IMR-90 (cell line): ENCODE data around the gene SPNS1. TPM values are rescaled to one million over a fixed set of nuclear protein-coding genes. Genes with fewer than 3 reads are reported as not detected.

Experiments used
- ATAC-seq: fragments of 200-7000 bp; cut with Tn5 transposase; 2 replicates; pipeline ENCODE4 v1.9.1; 2020; ENCODE audit warnings: low read depth, mild to moderate bottlenecking, moderate library complexity
- BruUV-seq: library from RNA; stranded (reverse); fragments of 400-500 nt; replicated peaks from 2 replicates; lab custom pipeline; 2021; lab: Mats Ljungman, UMichigan
- CTCF ChIA-PET: fragments of 300-600 bp; formaldehyde crosslinking; extraction: SDS; loops from one replicate; lab custom pipeline; 2021; ENCODE audit warnings: antibody characterized with exemption; lab: Yijun Ruan, JAX
- POLR2A ChIA-PET: fragments of 300-600 bp; sonication (Branson Sonifier 250); formaldehyde crosslinking; loops from one replicate; lab custom pipeline; 2022; ENCODE audit warnings: antibody characterized with exemption; ENCODE audit not compliant: unreplicated experiment; lab: Charles Lee
- DNase-seq: peaks from one replicate; pipeline ENCODE4 v3.0.0; 2013
- H2AFZ ChIP-seq: replicated peaks from 2 replicates; pipeline ENCODE3; 2013; ENCODE audit warnings: low read length, mild to moderate bottlenecking; ENCODE audit not compliant: poor library complexity
- H2AK5ac ChIP-seq: 2 replicates; pipeline ENCODE4 v1.6.1; 2013; ENCODE audit warnings: low read depth, low read length, inconsistent platforms
- H2AK9ac ChIP-seq: replicated peaks from 2 replicates; pipeline ENCODE3; 2013; ENCODE audit warnings: mild to moderate bottlenecking, low read depth, low read length, moderate library complexity; ENCODE audit not compliant: poor library complexity
- H2BK120ac ChIP-seq: 2 replicates; pipeline ENCODE4 v1.6.1; 2013; ENCODE audit warnings: low read depth, low read length, inconsistent platforms
- H2BK15ac ChIP-seq: 3 replicates; pipeline ENCODE4 v1.6.1; 2013; ENCODE audit warnings: low read depth, low read length, inconsistent platforms
- H2BK20ac ChIP-seq: 2 replicates; pipeline ENCODE4 v1.6.1; 2013; ENCODE audit warnings: low read depth, mild to moderate bottlenecking, inconsistent platforms, low read length, moderate library complexity
- H2BK5ac ChIP-seq: 2 replicates; pipeline ENCODE4 v1.6.1; 2013; ENCODE audit warnings: mild to moderate bottlenecking, low read depth, low read length, inconsistent platforms; ENCODE audit not compliant: poor library complexity, severe bottlenecking
- H3K14ac ChIP-seq: replicated peaks from 2 replicates; pipeline ENCODE4 v1.6.1; 2013; ENCODE audit warnings: low read depth, low read length, inconsistent platforms
- H3K18ac ChIP-seq: 2 replicates; pipeline ENCODE4 v1.6.1; 2013; ENCODE audit warnings: low read depth, low read length, control low read depth
- H3K23ac ChIP-seq: 2 replicates; pipeline ENCODE4 v1.6.1; 2013; ENCODE audit warnings: low read depth, low read length, inconsistent platforms
- H3K27ac ChIP-seq: 2 replicates; pipeline ENCODE4 v1.5.1; 2013; ENCODE audit warnings: mild to moderate bottlenecking, control low read depth, low read length; ENCODE audit not compliant: insufficient read depth
- H3K27me3 ChIP-seq: 2 replicates; pipeline ENCODE4 v1.6.1; 2013; ENCODE audit warnings: low read length; ENCODE audit not compliant: control insufficient read depth, insufficient read depth
- H3K36me3 ChIP-seq: 2 replicates; pipeline ENCODE4 v1.6.1; 2013; ENCODE audit warnings: low read length, mixed read lengths; ENCODE audit not compliant: control insufficient read depth, insufficient read depth
- H3K4ac ChIP-seq: 2 replicates; pipeline ENCODE4 v1.6.1; 2013; ENCODE audit warnings: low read depth, low read length, inconsistent platforms
- H3K4me1 ChIP-seq: 2 replicates; pipeline ENCODE4 v1.6.1; 2013; ENCODE audit warnings: low read length, mixed read lengths; ENCODE audit not compliant: control insufficient read depth, insufficient read depth
- H3K4me2 ChIP-seq: 2 replicates; pipeline ENCODE4 v1.6.1; 2013; ENCODE audit warnings: low read depth, mild to moderate bottlenecking, control low read depth, low read length, moderate library complexity
- H3K4me3 ChIP-seq: 2 replicates; pipeline ENCODE4 v1.5.1; 2013; ENCODE audit warnings: low read depth, mild to moderate bottlenecking, control low read depth, low read length, moderate library complexity; ENCODE audit not compliant: insufficient read depth
- H3K56ac ChIP-seq: 2 replicates; pipeline ENCODE4 v1.6.1; 2013; ENCODE audit warnings: low read length, inconsistent platforms; ENCODE audit not compliant: insufficient read depth; ENCODE audit errors: extremely low read depth
- H3K79me1 ChIP-seq, 2 experiments: 2 replicates each; pipeline ENCODE4 v1.6.1; 2013; ENCODE audit warnings: low read length in 2 of 2, inconsistent platforms in 1 of 2, low read depth in 1 of 2
- H3K9ac ChIP-seq: 2 replicates; pipeline ENCODE4 v1.6.1; 2013; ENCODE audit warnings: low read depth, low read length, control low read depth
- H3K9me1 ChIP-seq: 2 replicates; pipeline ENCODE4 v1.6.1; 2013; ENCODE audit warnings: low read length, inconsistent platforms; ENCODE audit not compliant: insufficient read depth
- H3K9me3 ChIP-seq: 2 replicates; pipeline ENCODE4 v1.6.1; 2013; ENCODE audit warnings: low read length; ENCODE audit not compliant: control insufficient read depth, insufficient read depth
- H4K20me1 ChIP-seq: 2 replicates; pipeline ENCODE4 v1.6.1; 2013; ENCODE audit warnings: low read length, inconsistent platforms; ENCODE audit not compliant: insufficient read depth
- H4K5ac ChIP-seq: 2 replicates; pipeline ENCODE4 v1.6.1; 2013; ENCODE audit warnings: mild to moderate bottlenecking, low read depth, low read length, control low read depth
- H4K8ac ChIP-seq, 2 experiments: 2 replicates each; pipeline ENCODE4 v1.6.1; 2013; ENCODE audit warnings: low read depth in 2 of 2, low read length in 2 of 2, control low read depth in 1 of 2, inconsistent platforms in 1 of 2
- H4K91ac ChIP-seq: 2 replicates; pipeline ENCODE4 v1.6.1; 2013; ENCODE audit warnings: low read depth, low read length, inconsistent platforms; ENCODE audit not compliant: insufficient read depth
- BHLHE40 ChIP-seq: fragments of 150-350 bp; IDR thresholded peaks from 2 replicates; pipeline ENCODE4 v1.6.1; 2016; ENCODE audit warnings: mild to moderate bottlenecking, low read depth, low read length
- CEBPB ChIP-seq: IDR thresholded peaks from 2 replicates; pipeline ENCODE4 v1.6.1; 2012; ENCODE audit warnings: low read depth, low read length, improper control_type of control experiment
- CHD1 ChIP-seq: IDR thresholded peaks from 2 replicates; pipeline ENCODE4 v1.6.1; 2012; ENCODE audit warnings: low read depth, low read length, improper control_type of control experiment
- CTCF ChIP-seq: conservative IDR thresholded peaks from 2 replicates; pipeline ENCODE4 v1.5.1; 2012; ENCODE audit warnings: mild to moderate bottlenecking, low read depth, low read length, improper control_type of control experiment
- FOS ChIP-seq: fragments of 150-350 bp; IDR thresholded peaks from 2 replicates; pipeline ENCODE4 v1.6.1; 2016; ENCODE audit warnings: low read depth, low read length
- MAFK ChIP-seq: IDR thresholded peaks from 2 replicates; pipeline ENCODE4 v1.6.1; 2012; ENCODE audit warnings: low read depth, low read length, improper control_type of control experiment
- MAZ ChIP-seq: IDR thresholded peaks from 2 replicates; pipeline ENCODE4 v1.6.1; 2012; ENCODE audit warnings: low read depth, mild to moderate bottlenecking, low read length, improper control_type of control experiment, moderate library complexity, borderline replicate concordance
- MXI1 ChIP-seq: IDR thresholded peaks from 2 replicates; pipeline ENCODE4 v1.6.1; 2012; ENCODE audit warnings: low read depth, mild to moderate bottlenecking, low read length, moderate library complexity, borderline replicate concordance
- POLR2A ChIP-seq: IDR thresholded peaks from 2 replicates; pipeline ENCODE4 v1.6.1; 2012; ENCODE audit warnings: mild to moderate bottlenecking, low read depth, low read length
- RAD21 ChIP-seq: IDR thresholded peaks from 2 replicates; pipeline ENCODE4 v1.6.1; 2012; ENCODE audit warnings: low read length, improper control_type of control experiment
- RCOR1 ChIP-seq: IDR thresholded peaks from 2 replicates; pipeline ENCODE4 v1.6.1; 2012; ENCODE audit warnings: mild to moderate bottlenecking, low read length, improper control_type of control experiment; ENCODE audit not compliant: insufficient replicate concordance
- RFX5 ChIP-seq: IDR thresholded peaks from 2 replicates; pipeline ENCODE4 v1.8.0; 2012; ENCODE audit warnings: low read depth, mild to moderate bottlenecking, low read length, moderate library complexity
- SMC3 ChIP-seq: fragments of 150-350 bp; IDR thresholded peaks from 2 replicates; pipeline ENCODE4 v1.6.1; 2016; ENCODE audit warnings: low read depth, mild to moderate bottlenecking, antibody characterized with exemption, low read length, moderate library complexity
- WGBS, 2 experiments: methylation state at CpG; one replicate each; pipeline versions ENCODE4 v1.1.5 to v1.1.7; 2013; ENCODE audit warnings: missing lambda C conversion rate in 2 of 2; ENCODE audit not compliant: insufficient read length in 1 of 2; ENCODE audit errors: extremely low coverage in 2 of 2; 5-methylcytosine and 5-hydroxymethylcytosine counted together
- dilution Hi-C: fragments of 300-500 bp; cut with HindIII; formaldehyde crosslinking; loops from one replicate; pipeline ENCODE4 v1.14.3; 2018; ENCODE audit warnings: low sequenced_read_pairs; ENCODE audit not compliant: unreplicated experiment
- in situ Hi-C: fragments of 300-500 bp; cut with MboI; formaldehyde crosslinking; loops from 3 replicates; pipeline ENCODE4 v1.14.3; 2019; ENCODE audit warnings: low sequenced_read_pairs, inconsistent platforms, mixed read lengths
- intact Hi-C: fragments of 100-400 bp; cut with micrococcal nuclease; formaldehyde crosslinking; loops from 2 replicates; pipeline ENCODE4 v1.10.0; 2022
- polyA plus RNA-seq, 3 experiments: library from polyadenylated mRNA; depleted of rRNA; stranded (reverse); fragments of >200 nt; gene quantifications; 2 replicates each; pipeline ENCODE4 v1.2.3, GENCODE V29; 2012; ENCODE audit warnings: low replicate concordance in 1 of 3
- total RNA-seq: library from RNA; depleted of rRNA; stranded (reverse); fragments of >200 nt; gene quantifications from 2 replicates; pipeline ENCODE4 v1.2.3, GENCODE V29; 2012
- TF ChIP-seq, protein P1 (sequence below): fragments of 150-350 bp; IDR thresholded peaks from 2 replicates; pipeline ENCODE4 v1.6.1; 2016; ENCODE audit warnings: low read depth, mild to moderate bottlenecking, low read length, moderate library complexity, borderline replicate concordance
- TF ChIP-seq, protein P2 (sequence below): fragments of 150-350 bp; IDR thresholded peaks from 2 replicates; pipeline ENCODE4 v1.6.1; 2017; ENCODE audit warnings: mild to moderate bottlenecking, antibody characterized with exemption, low read length, low read depth

SPNS1 gene
- total and polyA plus RNA-seq, 2 of the 4 experiments (the other 2 are of a cell fraction), result 4.7 to 37.3 TPM

DNA sequence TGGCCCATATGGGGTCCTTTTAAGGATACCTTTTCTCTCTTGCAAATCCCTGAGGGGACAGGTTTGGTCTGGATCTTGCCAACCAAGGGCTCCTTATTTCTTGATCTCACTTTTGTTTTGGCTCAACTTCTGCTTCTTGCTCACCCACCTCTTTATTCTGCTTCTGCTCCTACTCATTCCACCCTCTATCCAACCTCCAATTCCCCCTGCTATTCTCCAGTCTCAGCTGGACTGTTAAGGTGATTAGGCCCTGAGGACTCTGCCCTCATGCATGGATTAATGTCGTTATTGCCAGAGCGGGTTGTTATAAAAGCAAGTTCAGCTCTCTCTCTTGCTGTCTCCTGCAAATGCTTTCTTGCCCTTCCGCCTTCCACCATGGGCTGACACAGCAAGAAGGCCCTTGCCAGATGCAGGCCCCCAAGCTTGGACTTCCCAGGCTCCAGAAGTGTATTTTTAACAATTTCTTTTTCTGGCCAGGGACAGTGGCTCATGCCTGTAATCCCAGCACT is 40.0 kb downstream of the SPNS1 start:
- POLR2A ChIA-PET, result no interaction called here
- in situ Hi-C loops, result no loop called here
- no TSS peak for BruUV-seq

More for the DNA sequence above, 40.0 kb downstream of the SPNS1 start:
- Histone ChIP-seq H3K9me3 (no peaks in the 10 kb centered on the region), H3K18ac (no peak overlapping the region; the same call in 1 of the 2 replicates), H3K27ac (no peak overlapping the region; the same call in 1 of the 2 replicates), H3K4me2 (no peak overlapping the region), H2BK120ac (no peak overlapping the region), H3K27me3 (no peaks in the 10 kb centered on the region; the same call in 1 of the 2 replicates), H3K56ac (no peak overlapping the region), H2BK20ac (no peak overlapping the region), H3K36me3 (no peaks in the 10 kb centered on the region), H3K79me1 (no peaks in the 10 kb centered on the region), H2AK5ac (no peak overlapping the region), H2AK9ac (no peak overlapping the region), H3K23ac (no peak overlapping the region), H3K4me3 (no peak overlapping the region), H4K5ac (no peak overlapping the region; the same call in 1 of the 2 replicates), H2AFZ (no peak overlapping the region), H3K9ac (no peak overlapping the region), H4K8ac (no peak overlapping the region), H3K14ac (no peak overlapping the region), H2BK5ac (no peak overlapping the region), H4K91ac (no peak overlapping the region), H2BK15ac (no peak overlapping the region), H4K20me1 (no peaks in the 10 kb centered on the region), H3K4me1 (peaks cover 2% of the 10 kb centered on the region; the same call in 1 of the 2 replicates), H3K4ac (no peak overlapping the region), H3K9me1 (no peaks in the 10 kb centered on the region)
- intact Hi-C loops (no loop called here), dilution Hi-C loops (no loop called here)
- TF ChIP-seq CTCF (no peak), BHLHE40 (no peak), MAZ (no peak), POLR2A (no peak), RAD21 (no peak), FOS (no peak), MXI1 (no peak), SMC3 (no peak), CHD1 (no peak), CEBPB (no peak), RFX5 (no peak), RCOR1 (no peak), MAFK (no peak)
- TF ChIP-seq, protein P1, sequence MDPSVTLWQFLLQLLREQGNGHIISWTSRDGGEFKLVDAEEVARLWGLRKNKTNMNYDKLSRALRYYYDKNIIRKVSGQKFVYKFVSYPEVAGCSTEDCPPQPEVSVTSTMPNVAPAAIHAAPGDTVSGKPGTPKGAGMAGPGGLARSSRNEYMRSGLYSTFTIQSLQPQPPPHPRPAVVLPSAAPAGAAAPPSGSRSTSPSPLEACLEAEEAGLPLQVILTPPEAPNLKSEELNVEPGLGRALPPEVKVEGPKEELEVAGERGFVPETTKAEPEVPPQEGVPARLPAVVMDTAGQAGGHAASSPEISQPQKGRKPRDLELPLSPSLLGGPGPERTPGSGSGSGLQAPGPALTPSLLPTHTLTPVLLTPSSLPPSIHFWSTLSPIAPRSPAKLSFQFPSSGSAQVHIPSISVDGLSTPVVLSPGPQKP, result no peak
- TF ChIP-seq, protein P2, sequence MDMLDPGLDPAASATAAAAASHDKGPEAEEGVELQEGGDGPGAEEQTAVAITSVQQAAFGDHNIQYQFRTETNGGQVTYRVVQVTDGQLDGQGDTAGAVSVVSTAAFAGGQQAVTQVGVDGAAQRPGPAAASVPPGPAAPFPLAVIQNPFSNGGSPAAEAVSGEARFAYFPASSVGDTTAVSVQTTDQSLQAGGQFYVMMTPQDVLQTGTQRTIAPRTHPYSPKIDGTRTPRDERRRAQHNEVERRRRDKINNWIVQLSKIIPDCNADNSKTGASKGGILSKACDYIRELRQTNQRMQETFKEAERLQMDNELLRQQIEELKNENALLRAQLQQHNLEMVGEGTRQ, result no peak
- no CpG with 5 or more reads among the region's 3 CpGs for WGBS, 2 experiments
- DNase-seq (no peak), ATAC-seq (no peak)
- CTCF ChIA-PET, result interaction anchor here (0.8 kb wide), 1 partner anchor 10 kb away, joined by 3 read pairs; no protein-coding TSS in a partner anchor
